OCI-LY7 (cell line): ENCODE data around the gene PPM1B. TPM values are rescaled to one million over a fixed set of nuclear protein-coding genes. Genes with fewer than 3 reads are reported as not detected.
"Not testable (repeated sequence)": the region's sequence is repeated elsewhere in the genome, so short reads cannot be mapped to it uniquely, and the experiment has no call there.

ENCODE experiments used
- BruUV-seq: library from RNA; stranded (reverse); fragments of 400-500 nt; replicated peaks from 2 replicates; lab custom pipeline; 2021; lab: Mats Ljungman, UMichigan
- CTCF ChIA-PET: fragments of 300-600 bp; sonication (Branson Sonifier 250); formaldehyde crosslinking; loops from one replicate; lab custom pipeline; 2022; ENCODE audit warnings: antibody characterized with exemption; ENCODE audit not compliant: unreplicated experiment; lab: Charles Lee
- POLR2A ChIA-PET: fragments of 300-600 bp; sonication (Branson Sonifier 250); formaldehyde crosslinking; loops from one replicate; lab custom pipeline; 2022; ENCODE audit warnings: antibody characterized with exemption; lab: Charles Lee
- DNase-seq: peaks from one replicate; pipeline ENCODE4 v3.0.0-alpha.2; 2015; ENCODE audit warnings: low spot score
- H2AFZ ChIP-seq: fragments of 200-600 bp; sonication (generic), shearing (Covaris generic); 2 replicates; pipeline ENCODE4 v1.6.1; 2014; ENCODE audit warnings: mild to moderate bottlenecking, antibody characterized with exemption, low read length, moderate library complexity
- H3K27ac ChIP-seq: fragments of 200-600 bp; sonication (generic); 2 replicates; pipeline ENCODE4 v1.5.1; 2014; ENCODE audit warnings: mixed run types, low read depth, mild to moderate bottlenecking, moderate library complexity, low read length, inconsistent platforms; ENCODE audit not compliant: poor library complexity, severe bottlenecking
- H3K36me3 ChIP-seq: fragments of 200-600 bp; sonication (generic); 2 replicates; pipeline ENCODE4 v1.6.1; 2014; ENCODE audit warnings: mild to moderate bottlenecking, antibody characterized with exemption, low read length, moderate library complexity, mixed read lengths; ENCODE audit not compliant: insufficient read depth
- H3K4me1 ChIP-seq: fragments of 200-600 bp; sonication (generic); 2 replicates; pipeline ENCODE4 v1.5.1; 2014; ENCODE audit warnings: mild to moderate bottlenecking, low read length; ENCODE audit not compliant: insufficient read depth, poor library complexity, severe bottlenecking
- H3K4me2 ChIP-seq: fragments of 200-600 bp; sonication (generic); 2 replicates; pipeline ENCODE4 v1.6.1; 2014; ENCODE audit warnings: mild to moderate bottlenecking, low read length
- H3K4me3 ChIP-seq: fragments of 200-600 bp; sonication (generic); 2 replicates; pipeline ENCODE4 v1.5.1; 2014; ENCODE audit warnings: mild to moderate bottlenecking, low read depth, low read length; ENCODE audit not compliant: poor library complexity, severe bottlenecking
- H3K79me2 ChIP-seq: fragments of 200-600 bp; sonication (generic); 2 replicates; pipeline ENCODE4 v1.6.1; 2016; ENCODE audit warnings: low read depth, mild to moderate bottlenecking, low read length, moderate library complexity, mixed read lengths; ENCODE audit not compliant: insufficient read depth
- H3K9me2 ChIP-seq: fragments of 200-600 bp; sonication (generic); 2 replicates; pipeline ENCODE4 v1.6.1; 2016; ENCODE audit warnings: mild to moderate bottlenecking, low read length, mixed read lengths; ENCODE audit not compliant: insufficient read depth
- H3K9me3 ChIP-seq: fragments of 200-600 bp; sonication (generic); 2 replicates; pipeline ENCODE4 v1.6.1; 2014; ENCODE audit warnings: mild to moderate bottlenecking, mixed run types, low read length, mixed read lengths
- H4K20me1 ChIP-seq: fragments of 200-600 bp; sonication (generic); 2 replicates; pipeline ENCODE4 v1.6.1; 2014; ENCODE audit warnings: mild to moderate bottlenecking, antibody characterized with exemption, low read length, moderate library complexity, mixed read lengths; ENCODE audit not compliant: insufficient read depth
- CTCF ChIP-seq: fragments of 200-600 bp; sonication (generic); conservative IDR thresholded peaks from 2 replicates; pipeline ENCODE4 v1.5.1; 2014; ENCODE audit warnings: mild to moderate bottlenecking, antibody characterized with exemption, low read length, moderate library complexity, mixed read lengths
- EZH2phosphoT487 ChIP-seq: fragments of 200-600 bp; sonication (generic); IDR thresholded peaks from 2 replicates; pipeline ENCODE4 v1.6.1; 2018; ENCODE audit warnings: low read depth, borderline replicate concordance, mild to moderate bottlenecking, mixed run types, antibody characterized with exemption, low read length, moderate library complexity, mixed read lengths
- intact Hi-C: fragments of 100-400 bp; cut with micrococcal nuclease; formaldehyde crosslinking; loops from one replicate; pipeline ENCODE4 v1.10.0; 2022; ENCODE audit not compliant: unreplicated experiment
- total RNA-seq, 2 experiments: library from RNA; depleted of rRNA in 1 of 2; stranded (reverse); fragments of >200 nt in 1 of 2; shearing (Covaris generic) in 1 of 2; gene quantifications; 2 replicates each; pipeline ENCODE4 v1.2.3, GENCODE V29; 2014 to 2022

The PPM1B gene
- total RNA-seq, 2 experiments from 2014 or later = 24.8 to 49.8 TPM

GRCh38 chr2:44170311-44170717, 1.6 kb downstream of the PPM1B start:
- intact Hi-C loops = no loop called here
- BruUV-seq = no TSS peak
- peak overlapping the region; percentile 89 for H3K4me3 ChIP-seq
- peaks cover 63% of the 10 kb centered on the region for H3K79me2 ChIP-seq
- TF ChIP-seq EZH2phosphoT487 = no peak
- peak; percentile 9 for DNase-seq
- H4K20me1 ChIP-seq = peaks cover 30% of the 10 kb centered on the region
- H3K4me1 ChIP-seq = peaks cover 16% of the 10 kb centered on the region
- H2AFZ ChIP-seq = no peak overlapping the region
- H3K9me2 ChIP-seq = no peaks in the 10 kb centered on the region
- peak overlapping the region; percentile 75 for H3K27ac ChIP-seq
- H3K36me3 ChIP-seq = no peaks in the 10 kb centered on the region
- POLR2A ChIA-PET = interaction anchor here (0.5 to 0.9 kb wide), 2 partner anchors 188 kb away, joined by 3 read pairs; no protein-coding TSS in a partner anchor
- peak overlapping the region; percentile 94 for H3K4me2 ChIP-seq
- CTCF ChIA-PET = no interaction called here
- H3K9me3 ChIP-seq = peaks cover 6% of the 10 kb centered on the region; the same call in 1 of the 2 replicates

- Histone ChIP-seq H3K36me3 (peaks cover 1% of the 10 kb centered on the region; the same call in 1 of the 2 replicates), H3K9me3 (peaks cover 6% of the 10 kb centered on the region; the same call in 1 of the 2 replicates), H3K4me2 (peak overlapping the region; percentile 94), H3K4me1 (peaks cover 16% of the 10 kb centered on the region), H3K79me2 (peaks cover 69% of the 10 kb centered on the region), H3K4me3 (peak overlapping the region; percentile 89), H2AFZ (no peak overlapping the region), H3K27ac (no peak overlapping the region), H3K9me2 (no peaks in the 10 kb centered on the region), H4K20me1 (peaks cover 30% of the 10 kb centered on the region)
- CTCF ChIA-PET = no interaction called here
- intact Hi-C loops = no loop called here
- BruUV-seq = no TSS peak
- DNase-seq = no peak
- POLR2A ChIA-PET = interaction anchor here (0.5 kb wide), 1 partner anchor 188 kb away, joined by 3 read pairs; no protein-coding TSS in a partner anchor
- TF ChIP-seq CTCF (no peak), EZH2phosphoT487 (no peak)
These were observed 2.3 kb downstream of the PPM1B start for GRCh38 chr2:44171018-44171417.

GRCh38 chr2:44171442-44171841, 2.8 kb downstream of the PPM1B start:
- Histone ChIP-seq H3K4me2 (peak overlapping the region; percentile 94), H4K20me1 (peaks cover 33% of the 10 kb centered on the region), H3K4me1 (peaks cover 16% of the 10 kb centered on the region), H3K4me3 (peak overlapping the region; percentile 89), H3K79me2 (peaks cover 73% of the 10 kb centered on the region)
- BruUV-seq, H3K36me3 ChIP-seq, H3K9me3 ChIP-seq, CTCF ChIA-PET, intact Hi-C loops, H3K9me2 ChIP-seq, DNase-seq, H3K27ac ChIP-seq, POLR2A ChIA-PET, H2AFZ ChIP-seq: not testable (repeated sequence)
